ENCODE measurements around the gene CHST9. TPM values are rescaled to one million over a fixed set of nuclear protein-coding genes. Genes with fewer than 3 reads are reported as not detected.

Gene CHST9
- total RNA-seq, 1 experiment from 2014 or later = 3.5 TPM

DNA sequence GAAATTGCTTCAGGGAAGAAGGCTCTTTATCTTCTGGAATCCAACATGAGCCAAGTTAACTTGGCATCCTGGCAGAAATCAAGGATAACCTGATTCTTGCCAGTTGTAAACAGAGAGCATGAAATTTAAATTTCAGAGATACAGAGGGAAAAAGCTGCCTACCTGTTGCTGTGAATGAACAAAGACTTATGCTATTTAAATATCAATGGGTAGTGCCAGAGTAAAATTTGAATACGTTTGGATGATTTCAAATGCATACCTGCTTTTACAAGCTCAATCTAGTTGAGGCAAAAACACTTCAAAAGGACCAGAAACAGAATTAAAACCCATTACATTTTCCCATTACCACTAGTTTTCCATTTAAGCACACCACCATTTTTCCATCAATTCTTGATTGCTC is 60.9 kb downstream of the CHST9 start:
- Histone ChIP-seq H3K4ac (ENCODE audit: low read depth, low read length) (no peak overlapping the region), H3K14ac (ENCODE audit: insufficient read depth, low read length) (no peak overlapping the region), H4K5ac (ENCODE audit: insufficient read length, low read depth, low read length) (no peak overlapping the region), H4K8ac (replicated peaks; ENCODE audit: insufficient read length, low read depth, low read length) (no peak overlapping the region), H3K79me1 (ENCODE audit: insufficient read depth, low read depth, low read length, poor library complexity, severe bottlenecking) (no peaks in the 10 kb centered on the region), H3K23ac (ENCODE audit: insufficient read length, low read depth, low read length) (no peak overlapping the region), H3K56ac (ENCODE audit: insufficient read length, low read depth, low read length) (no peak overlapping the region), H2BK120ac (ENCODE audit: low read depth, low read length, poor library complexity, severe bottlenecking) (no peak overlapping the region), H2BK15ac (ENCODE audit: low read depth, low read length) (no peak overlapping the region), H2AFZ (ENCODE audit: low read length) (no peak overlapping the region), H2AK5ac (ENCODE audit: insufficient read length, low read length) (no peak overlapping the region), H3K79me2 (ENCODE audit: insufficient read depth, low read length) (no peaks in the 10 kb centered on the region), H3K4me1 (ENCODE audit: insufficient read depth, low read length) (peaks cover 10% of the 10 kb centered on the region; the same call in 1 of the 2 replicates), H3K27ac (ENCODE audit: insufficient read length, low read depth, low read length) (peak overlapping the region; percentile 80), H3K27me3 (ENCODE audit: insufficient read depth, low read length) (no peaks in the 10 kb centered on the region), H2BK5ac (ENCODE audit: insufficient read length, low read length) (no peak overlapping the region), H3K18ac (ENCODE audit: insufficient read length, low read depth, low read length) (no peak overlapping the region), H3T11ph (ENCODE audit: low read length) (no peak overlapping the region), H4K20me1 (ENCODE audit: control insufficient read depth, insufficient read depth, insufficient read length) (no peaks in the 10 kb centered on the region), H2BK12ac (ENCODE audit: insufficient read length, low read depth, low read length) (no peak overlapping the region), H4K91ac (ENCODE audit: insufficient read length, low read depth, low read length) (no peak overlapping the region), H3K9ac (ENCODE audit: extremely low read depth, insufficient read length, low read length) (no peak overlapping the region), H2BK20ac (ENCODE audit: low read depth, low read length, poor library complexity, severe bottlenecking) (no peak overlapping the region), H3K9me3 (ENCODE audit: control insufficient read depth, low read depth, low read length) (no peaks in the 10 kb centered on the region), H3K4me2 (ENCODE audit: insufficient read depth, insufficient read length, low read length) (peak overlapping the region; percentile 35), H3K23me2 (ENCODE audit: insufficient read length, low read depth, low read length, poor library complexity, severe bottlenecking) (no peaks in the 10 kb centered on the region)
- TF ChIP-seq, protein P1, sequence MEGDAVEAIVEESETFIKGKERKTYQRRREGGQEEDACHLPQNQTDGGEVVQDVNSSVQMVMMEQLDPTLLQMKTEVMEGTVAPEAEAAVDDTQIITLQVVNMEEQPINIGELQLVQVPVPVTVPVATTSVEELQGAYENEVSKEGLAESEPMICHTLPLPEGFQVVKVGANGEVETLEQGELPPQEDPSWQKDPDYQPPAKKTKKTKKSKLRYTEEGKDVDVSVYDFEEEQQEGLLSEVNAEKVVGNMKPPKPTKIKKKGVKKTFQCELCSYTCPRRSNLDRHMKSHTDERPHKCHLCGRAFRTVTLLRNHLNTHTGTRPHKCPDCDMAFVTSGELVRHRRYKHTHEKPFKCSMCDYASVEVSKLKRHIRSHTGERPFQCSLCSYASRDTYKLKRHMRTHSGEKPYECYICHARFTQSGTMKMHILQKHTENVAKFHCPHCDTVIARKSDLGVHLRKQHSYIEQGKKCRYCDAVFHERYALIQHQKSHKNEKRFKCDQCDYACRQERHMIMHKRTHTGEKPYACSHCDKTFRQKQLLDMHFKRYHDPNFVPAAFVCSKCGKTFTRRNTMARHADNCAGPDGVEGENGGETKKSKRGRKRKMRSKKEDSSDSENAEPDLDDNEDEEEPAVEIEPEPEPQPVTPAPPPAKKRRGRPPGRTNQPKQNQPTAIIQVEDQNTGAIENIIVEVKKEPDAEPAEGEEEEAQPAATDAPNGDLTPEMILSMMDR (conservative IDR thresholded peaks at IDR 0.05) = no peak
- Mint-ChIP-seq H3K4me1 (peaks cover 27 to 29% of the 10 kb centered on the region in 2 experiments), H3K27ac (peak overlapping the region in 2 of 3 experiments; percentile 33 to 71; a peak in 3 of 7 replicates), H3K4me3 (peak overlapping the region in 1 of 2 experiments; percentile 35; a peak in 1 of 5 replicates), H3K9me3 (no peaks in the 10 kb centered on the region), H3K27me3 (ENCODE audit: low read depth) (no peaks in the 10 kb centered on the region), H3K36me3 (ENCODE audit: insufficient read depth in 1 of 3, low read depth in 3 of 3) (no peaks in the 10 kb centered on the region; a peak in 1 of 7 replicates)
- no peak for DNase-seq
- WGBS (ENCODE audit: extremely low coverage, insufficient read length, low lambda C conversion rate) = no CpG with 5 or more reads among the region's 1 CpG

All from H9 (cell line).